ENCODE data around the gene LRRC49. TPM values are rescaled to one million over a fixed set of nuclear protein-coding genes. Genes with fewer than 3 reads are reported as not detected.

Gene LRRC49
- total and polyA plus RNA-seq, 2 experiments from 2014 or later, result 8.5 to 14.6 TPM

DNA sequence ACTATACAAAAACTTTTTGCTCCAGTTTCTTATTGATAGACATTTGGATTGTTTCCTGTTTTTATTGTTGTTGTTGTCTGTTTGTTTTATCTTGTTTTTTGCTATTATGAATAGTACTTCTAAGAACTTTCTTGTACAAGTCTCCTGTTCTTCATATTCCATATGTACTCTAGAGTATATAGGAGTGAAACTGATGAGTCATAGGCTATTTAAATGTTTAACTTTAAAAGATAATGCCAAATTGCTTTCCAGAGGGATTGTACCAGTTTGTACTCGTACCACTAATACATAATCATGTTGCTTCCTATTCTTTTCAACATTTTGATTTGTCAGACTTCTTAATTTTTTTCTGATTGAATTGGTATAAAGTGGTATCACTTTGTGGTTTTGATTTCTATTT, 19.6 kb downstream of the LRRC49 start (continued):
- TF ChIP-seq, protein P1, sequence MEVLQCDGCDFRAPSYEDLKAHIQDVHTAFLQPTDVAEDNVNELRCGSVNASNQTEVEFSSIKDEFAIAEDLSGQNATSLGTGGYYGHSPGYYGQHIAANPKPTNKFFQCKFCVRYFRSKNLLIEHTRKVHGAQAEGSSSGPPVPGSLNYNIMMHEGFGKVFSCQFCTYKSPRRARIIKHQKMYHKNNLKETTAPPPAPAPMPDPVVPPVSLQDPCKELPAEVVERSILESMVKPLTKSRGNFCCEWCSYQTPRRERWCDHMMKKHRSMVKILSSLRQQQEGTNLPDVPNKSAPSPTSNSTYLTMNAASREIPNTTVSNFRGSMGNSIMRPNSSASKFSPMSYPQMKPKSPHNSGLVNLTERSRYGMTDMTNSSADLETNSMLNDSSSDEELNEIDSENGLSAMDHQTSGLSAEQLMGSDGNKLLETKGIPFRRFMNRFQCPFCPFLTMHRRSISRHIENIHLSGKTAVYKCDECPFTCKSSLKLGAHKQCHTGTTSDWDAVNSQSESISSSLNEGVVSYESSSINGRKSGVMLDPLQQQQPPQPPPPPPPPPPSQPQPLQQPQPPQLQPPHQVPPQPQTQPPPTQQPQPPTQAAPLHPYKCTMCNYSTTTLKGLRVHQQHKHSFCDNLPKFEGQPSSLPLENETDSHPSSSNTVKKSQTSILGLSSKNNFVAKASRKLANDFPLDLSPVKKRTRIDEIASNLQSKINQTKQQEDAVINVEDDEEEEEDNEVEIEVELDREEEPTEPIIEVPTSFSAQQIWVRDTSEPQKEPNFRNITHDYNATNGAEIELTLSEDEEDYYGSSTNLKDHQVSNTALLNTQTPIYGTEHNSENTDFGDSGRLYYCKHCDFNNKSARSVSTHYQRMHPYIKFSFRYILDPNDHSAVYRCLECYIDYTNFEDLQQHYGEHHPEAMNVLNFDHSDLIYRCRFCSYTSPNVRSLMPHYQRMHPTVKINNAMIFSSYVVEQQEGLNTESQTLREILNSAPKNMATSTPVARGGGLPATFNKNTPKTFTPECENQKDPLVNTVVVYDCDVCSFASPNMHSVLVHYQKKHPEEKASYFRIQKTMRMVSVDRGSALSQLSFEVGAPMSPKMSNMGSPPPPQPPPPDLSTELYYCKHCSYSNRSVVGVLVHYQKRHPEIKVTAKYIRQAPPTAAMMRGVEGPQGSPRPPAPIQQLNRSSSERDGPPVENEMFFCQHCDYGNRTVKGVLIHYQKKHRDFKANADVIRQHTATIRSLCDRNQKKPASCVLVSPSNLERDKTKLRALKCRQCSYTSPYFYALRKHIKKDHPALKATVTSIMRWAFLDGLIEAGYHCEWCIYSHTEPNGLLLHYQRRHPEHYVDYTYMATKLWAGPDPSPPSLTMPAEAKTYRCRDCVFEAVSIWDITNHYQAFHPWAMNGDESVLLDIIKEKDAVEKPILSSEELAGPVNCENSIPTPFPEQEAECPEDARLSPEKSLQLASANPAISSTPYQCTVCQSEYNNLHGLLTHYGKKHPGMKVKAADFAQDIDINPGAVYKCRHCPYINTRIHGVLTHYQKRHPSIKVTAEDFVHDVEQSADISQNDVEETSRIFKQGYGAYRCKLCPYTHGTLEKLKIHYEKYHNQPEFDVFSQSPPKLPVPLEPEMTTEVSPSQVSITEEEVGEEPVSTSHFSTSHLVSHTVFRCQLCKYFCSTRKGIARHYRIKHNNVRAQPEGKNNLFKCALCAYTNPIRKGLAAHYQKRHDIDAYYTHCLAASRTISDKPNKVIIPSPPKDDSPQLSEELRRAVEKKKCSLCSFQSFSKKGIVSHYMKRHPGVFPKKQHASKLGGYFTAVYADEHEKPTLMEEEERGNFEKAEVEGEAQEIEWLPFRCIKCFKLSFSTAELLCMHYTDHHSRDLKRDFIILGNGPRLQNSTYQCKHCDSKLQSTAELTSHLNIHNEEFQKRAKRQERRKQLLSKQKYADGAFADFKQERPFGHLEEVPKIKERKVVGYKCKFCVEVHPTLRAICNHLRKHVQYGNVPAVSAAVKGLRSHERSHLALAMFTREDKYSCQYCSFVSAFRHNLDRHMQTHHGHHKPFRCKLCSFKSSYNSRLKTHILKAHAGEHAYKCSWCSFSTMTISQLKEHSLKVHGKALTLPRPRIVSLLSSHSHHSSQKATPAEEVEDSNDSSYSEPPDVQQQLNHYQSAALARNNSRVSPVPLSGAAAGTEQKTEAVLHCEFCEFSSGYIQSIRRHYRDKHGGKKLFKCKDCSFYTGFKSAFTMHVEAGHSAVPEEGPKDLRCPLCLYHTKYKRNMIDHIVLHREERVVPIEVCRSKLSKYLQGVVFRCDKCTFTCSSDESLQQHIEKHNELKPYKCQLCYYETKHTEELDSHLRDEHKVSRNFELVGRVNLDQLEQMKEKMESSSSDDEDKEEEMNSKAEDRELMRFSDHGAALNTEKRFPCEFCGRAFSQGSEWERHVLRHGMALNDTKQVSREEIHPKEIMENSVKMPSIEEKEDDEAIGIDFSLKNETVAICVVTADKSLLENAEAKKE (CRISPR knock-in tag; IDR thresholded peaks at IDR 0.05), result no peak
- TF ChIP-seq ZNF331 (CRISPR knock-in tag; IDR thresholded peaks at IDR 0.05; ENCODE audit: low read depth), result no peak
- TF ChIP-seq JUNB (IDR thresholded peaks at IDR 0.05; ENCODE audit: unreplicated experiment), result no peak
- TF ChIP-seq, protein P2, sequence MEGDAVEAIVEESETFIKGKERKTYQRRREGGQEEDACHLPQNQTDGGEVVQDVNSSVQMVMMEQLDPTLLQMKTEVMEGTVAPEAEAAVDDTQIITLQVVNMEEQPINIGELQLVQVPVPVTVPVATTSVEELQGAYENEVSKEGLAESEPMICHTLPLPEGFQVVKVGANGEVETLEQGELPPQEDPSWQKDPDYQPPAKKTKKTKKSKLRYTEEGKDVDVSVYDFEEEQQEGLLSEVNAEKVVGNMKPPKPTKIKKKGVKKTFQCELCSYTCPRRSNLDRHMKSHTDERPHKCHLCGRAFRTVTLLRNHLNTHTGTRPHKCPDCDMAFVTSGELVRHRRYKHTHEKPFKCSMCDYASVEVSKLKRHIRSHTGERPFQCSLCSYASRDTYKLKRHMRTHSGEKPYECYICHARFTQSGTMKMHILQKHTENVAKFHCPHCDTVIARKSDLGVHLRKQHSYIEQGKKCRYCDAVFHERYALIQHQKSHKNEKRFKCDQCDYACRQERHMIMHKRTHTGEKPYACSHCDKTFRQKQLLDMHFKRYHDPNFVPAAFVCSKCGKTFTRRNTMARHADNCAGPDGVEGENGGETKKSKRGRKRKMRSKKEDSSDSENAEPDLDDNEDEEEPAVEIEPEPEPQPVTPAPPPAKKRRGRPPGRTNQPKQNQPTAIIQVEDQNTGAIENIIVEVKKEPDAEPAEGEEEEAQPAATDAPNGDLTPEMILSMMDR (conservative IDR thresholded peaks at IDR 0.05; ENCODE audit: low read depth in 2 of 2), result no peak

DNA sequence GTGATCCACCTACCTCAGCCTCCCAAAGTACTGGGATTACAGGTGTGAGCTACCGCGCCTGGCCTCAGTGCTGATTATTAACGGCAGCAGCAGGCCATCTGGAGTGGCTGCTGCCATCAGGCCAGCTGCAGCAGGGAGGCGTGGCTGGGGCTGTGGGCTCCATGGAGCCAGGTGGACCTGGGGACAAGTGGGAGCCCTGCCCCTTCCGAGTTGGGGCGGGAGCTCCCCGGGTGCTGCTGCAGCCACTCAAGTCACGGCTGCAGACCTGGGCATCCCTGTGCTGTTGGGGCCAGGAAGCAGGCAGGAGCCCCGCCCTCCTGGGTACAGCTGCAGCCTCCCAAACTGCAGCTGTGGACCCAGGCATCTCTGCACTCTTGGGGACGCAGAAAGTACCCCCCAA, 23.9 kb downstream of the LRRC49 start:
- no peak for ATAC-seq
- Histone ChIP-seq H3K27ac (ENCODE audit: low read depth) (no peak overlapping the region), H3K4me2 (no peak overlapping the region), H3K9me2 (ENCODE audit: insufficient read depth) (no peaks in the 10 kb centered on the region), H3K79me2 (replicated peaks; ENCODE audit: insufficient read depth) (no peaks in the 10 kb centered on the region), H3K27me3 (ENCODE audit: insufficient read depth) (no peaks in the 10 kb centered on the region), H3F3A (replicated peaks; ENCODE audit: low read depth) (no peaks in the 10 kb centered on the region), H3K4me3 (no peak overlapping the region), H3K36me3 (ENCODE audit: insufficient read depth) (no peaks in the 10 kb centered on the region), H2AFZ (no peak overlapping the region), H3K4me1 (ENCODE audit: insufficient read depth) (no peaks in the 10 kb centered on the region), H4K20me1 (replicated peaks; ENCODE audit: insufficient read depth) (no peaks in the 10 kb centered on the region)
- no peaks in the 10 kb centered on the region for H3K27me3 Mint-ChIP-seq (ENCODE audit: insufficient read depth, low read depth, poor library complexity)
- DNase-seq (ENCODE audit: low spot score), result no peak
- H3K9me3 Mint-ChIP-seq, result no peaks in the 10 kb centered on the region
- H3K27ac Mint-ChIP-seq, result no peak overlapping the region
- no peaks in the 10 kb centered on the region for H3K4me1 Mint-ChIP-seq
- H3K4me3 Mint-ChIP-seq, result no peak overlapping the region
- H3K36me3 Mint-ChIP-seq (ENCODE audit: low read depth), result no peaks in the 10 kb centered on the region; the same call in 2 of the 3 replicates
- TF ChIP-seq, protein P1 (CRISPR knock-in tag; IDR thresholded peaks at IDR 0.05), result no peak
- TF ChIP-seq, protein P3, sequence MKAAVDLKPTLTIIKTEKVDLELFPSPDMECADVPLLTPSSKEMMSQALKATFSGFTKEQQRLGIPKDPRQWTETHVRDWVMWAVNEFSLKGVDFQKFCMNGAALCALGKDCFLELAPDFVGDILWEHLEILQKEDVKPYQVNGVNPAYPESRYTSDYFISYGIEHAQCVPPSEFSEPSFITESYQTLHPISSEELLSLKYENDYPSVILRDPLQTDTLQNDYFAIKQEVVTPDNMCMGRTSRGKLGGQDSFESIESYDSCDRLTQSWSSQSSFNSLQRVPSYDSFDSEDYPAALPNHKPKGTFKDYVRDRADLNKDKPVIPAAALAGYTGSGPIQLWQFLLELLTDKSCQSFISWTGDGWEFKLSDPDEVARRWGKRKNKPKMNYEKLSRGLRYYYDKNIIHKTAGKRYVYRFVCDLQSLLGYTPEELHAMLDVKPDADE (IDR thresholded peaks at IDR 0.05), result no peak
- TF ChIP-seq CREB1 (CRISPR knock-in tag; IDR thresholded peaks at IDR 0.05; ENCODE audit: low read depth) (no peak), STAT1 (IDR thresholded peaks at IDR 0.05; ENCODE audit: unreplicated experiment) (no peak), ZNF331 (CRISPR knock-in tag; IDR thresholded peaks at IDR 0.05; ENCODE audit: low read depth) (no peak)

All from GM23338 (cell line).